ENCODE data around the gene WDFY2. TPM values are rescaled to one million over a fixed set of nuclear protein-coding genes. Genes with fewer than 3 reads are reported as not detected.

The WDFY2 gene
- total RNA-seq, 1 experiment from 2014 or later, result 6.0 TPM

Other genes with a start within 250 kb of the WDFY2 start
- not detected in 2 replicates for gene SERPINE3, start 244.8 kb upstream of the WDFY2 start, total RNA-seq (2014; rRNA removed; shearing (Covaris generic))
- gene INTS6, start 131.4 kb upstream of the WDFY2 start, total RNA-seq (2014; rRNA removed; shearing (Covaris generic)), result 22.8 and 29.8 TPM in 2 replicates
- 1.3 and 5.9 TPM in 2 replicates for gene DHRS12, start 219.7 kb downstream of the WDFY2 start, total RNA-seq (2014; rRNA removed; shearing (Covaris generic))